Stimulated activated CD8-positive, alpha-beta memory T cell treated with anti-CD3 and anti-CD28 coated beads, Interleukin-12 subunit alpha, Interleukin-12 subunit beta, amount 100 ng/mL, for 24 hours (primary cell): ENCODE data around the gene DSCAML1.
"Not testable (repeated sequence)": the region's sequence is repeated elsewhere in the genome, so short reads cannot be mapped to it uniquely, and the experiment has no call there.

ENCODE experiments used
- DNase-seq: peaks from one replicate; pipeline ENCODE4 v3.0.0-alpha.2; 2020; ENCODE audit errors: extremely low read depth

DSCAML1 gene

DNA sequence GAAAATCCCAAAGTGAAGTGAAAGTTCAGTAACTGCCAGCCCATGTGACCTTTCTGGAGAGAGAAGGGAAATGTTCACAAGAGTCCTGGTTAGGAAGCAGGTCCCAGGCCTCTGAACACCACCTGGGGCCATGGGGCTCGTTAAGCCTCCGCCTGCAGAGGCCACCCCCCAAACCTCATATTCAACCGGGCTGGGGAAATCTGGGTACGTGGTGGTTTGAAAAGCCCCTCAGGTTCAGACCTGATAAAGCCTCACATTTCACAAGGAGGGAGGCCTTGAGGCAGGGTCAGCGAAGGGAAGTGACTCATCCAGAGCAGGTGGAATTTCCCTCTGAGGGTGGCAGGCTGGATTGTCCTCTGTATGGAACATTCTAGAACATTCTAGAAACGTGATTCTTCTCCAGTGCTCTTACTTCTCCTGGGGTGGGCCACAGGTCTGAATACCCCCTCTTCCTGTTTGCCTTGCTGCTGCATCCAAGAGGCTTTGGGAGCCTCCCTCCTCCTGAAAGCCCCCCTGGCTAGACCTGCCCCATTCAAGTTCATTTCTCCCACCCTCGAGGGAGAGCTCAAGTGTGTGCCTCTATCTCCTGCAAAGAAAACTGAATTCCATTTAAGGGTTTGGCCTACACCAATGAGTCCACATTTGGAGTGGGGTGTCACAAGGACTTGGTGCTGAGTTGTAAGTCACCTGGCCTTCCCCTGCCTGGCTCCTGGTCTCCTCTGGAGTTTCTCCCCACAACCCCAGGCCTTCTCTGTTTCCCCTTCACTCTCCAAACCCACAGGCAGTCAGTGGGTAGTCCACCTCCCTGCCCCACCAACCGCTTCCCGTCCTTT, 21.2 kb upstream of the DSCAML1 start:
- DNase-seq: no peak

DNA sequence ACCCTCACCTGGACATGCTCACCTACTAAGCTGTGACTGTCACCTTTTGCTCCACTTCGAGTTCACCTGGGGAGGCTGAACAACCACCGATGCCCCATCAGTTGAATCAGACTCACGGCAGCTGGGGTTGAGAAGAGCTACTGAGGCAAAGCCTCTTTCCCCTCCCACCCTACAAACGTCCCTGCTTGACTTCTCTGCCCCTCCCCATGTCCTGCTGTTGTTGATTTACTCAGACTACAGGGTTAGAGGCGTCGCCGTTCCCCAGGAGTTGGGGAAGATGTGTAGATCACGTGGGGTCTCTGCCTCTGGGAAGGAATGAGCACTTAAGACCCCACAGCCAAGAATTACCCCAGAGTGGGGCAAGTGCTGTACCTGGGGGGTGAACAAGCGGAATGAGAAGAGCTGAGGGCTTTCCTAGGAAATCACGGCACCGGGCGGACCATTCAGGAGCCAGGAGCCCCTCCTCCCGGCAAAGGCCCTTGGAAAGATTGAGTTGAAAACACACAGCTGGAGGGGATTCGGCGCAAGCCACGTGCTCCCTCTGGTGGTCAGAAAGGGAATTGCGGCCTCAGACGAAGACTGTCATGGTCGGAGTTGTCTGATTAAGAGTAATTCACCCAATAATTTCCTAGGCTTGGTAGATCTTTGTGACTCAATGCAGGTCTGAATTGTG, 20.5 kb upstream of the DSCAML1 start:
- DNase-seq: peak; percentile 66

- no peak for DNase-seq
Observed at GRCh38 chr11:117816846-117817367, 19.9 kb upstream of the DSCAML1 start.

- DNase-seq: no peak
Observed at GRCh38 chr11:117816151-117816741, 19.2 kb upstream of the DSCAML1 start.

- DNase-seq: peak; percentile 38
Observed at GRCh38 chr11:117815262-117815803, 18.3 kb upstream of the DSCAML1 start.

GRCh38 chr11:117814766-117815261, 17.8 kb upstream of the DSCAML1 start:
- DNase-seq: peak; percentile 39

GRCh38 chr11:117814204-117814765, 17.3 kb upstream of the DSCAML1 start:
- DNase-seq: no peak

- not testable (repeated sequence) for DNase-seq
Observed at GRCh38 chr11:117810056-117810451, 13.0 kb upstream of the DSCAML1 start.

DNA sequence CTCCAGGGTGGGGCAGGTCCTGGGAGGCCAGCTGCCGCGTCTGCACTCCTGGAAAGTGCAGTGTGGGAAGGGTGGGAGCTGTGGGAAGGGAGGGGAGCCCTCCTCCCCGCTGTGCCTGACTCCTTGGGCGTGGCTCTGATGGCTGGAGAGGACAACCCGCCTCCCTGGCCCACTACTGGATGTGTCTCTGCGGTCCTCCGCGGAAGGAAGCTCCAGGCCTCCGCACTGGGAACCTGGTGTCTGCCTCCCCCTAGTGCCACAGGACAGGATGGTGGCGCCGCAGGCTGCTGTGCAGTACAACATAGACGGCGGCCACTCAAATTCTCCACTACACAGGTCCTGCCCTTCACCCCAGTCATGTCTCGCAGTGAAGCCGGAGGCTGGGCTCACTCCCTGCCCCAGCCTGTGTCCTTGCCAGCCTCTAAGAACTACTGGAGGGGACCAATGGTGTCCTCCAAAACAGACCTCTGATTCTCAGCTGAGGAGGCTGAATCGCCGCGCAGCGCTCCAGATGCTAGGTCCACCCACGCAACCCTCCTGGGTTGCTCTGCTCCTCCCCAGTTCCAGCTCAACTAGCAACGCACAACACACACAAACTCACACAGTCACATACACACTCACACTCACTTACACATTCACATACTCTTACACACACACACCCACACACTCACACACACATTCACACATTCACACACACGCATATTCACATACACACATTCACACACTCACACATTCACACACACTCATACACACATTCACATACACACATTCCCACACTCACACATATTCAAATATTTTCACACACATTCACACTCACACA, 12.4 kb upstream of the DSCAML1 start:
- no peak for DNase-seq

DNA sequence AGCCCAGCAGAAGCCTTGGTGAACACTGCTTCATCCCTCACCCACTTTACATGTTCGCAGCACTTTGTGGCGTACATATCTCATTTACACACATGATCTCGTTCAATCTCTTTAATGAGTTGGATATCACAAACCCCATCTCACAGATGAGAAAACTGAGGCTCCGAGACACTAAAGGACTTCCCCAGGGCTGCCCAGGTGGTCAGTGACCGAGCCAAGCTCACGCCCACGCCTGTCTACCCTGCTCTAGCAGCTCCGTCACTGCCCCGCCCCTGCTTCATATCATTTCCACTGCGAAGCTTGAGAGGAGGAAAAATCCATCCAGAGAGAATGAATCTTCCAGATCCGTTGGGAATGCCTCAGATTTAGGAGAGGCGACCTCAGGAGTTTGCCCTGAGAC, 11.8 kb upstream of the DSCAML1 start:
- DNase-seq: no peak

GRCh38 chr11:117807482-117808327, 10.7 kb upstream of the DSCAML1 start:
- DNase-seq: no peak

GRCh38 chr11:117806846-117807245, 9.8 kb upstream of the DSCAML1 start:
- no peak for DNase-seq

- DNase-seq: no peak
Observed at GRCh38 chr11:117805045-117805444, 8.0 kb upstream of the DSCAML1 start.

DNA sequence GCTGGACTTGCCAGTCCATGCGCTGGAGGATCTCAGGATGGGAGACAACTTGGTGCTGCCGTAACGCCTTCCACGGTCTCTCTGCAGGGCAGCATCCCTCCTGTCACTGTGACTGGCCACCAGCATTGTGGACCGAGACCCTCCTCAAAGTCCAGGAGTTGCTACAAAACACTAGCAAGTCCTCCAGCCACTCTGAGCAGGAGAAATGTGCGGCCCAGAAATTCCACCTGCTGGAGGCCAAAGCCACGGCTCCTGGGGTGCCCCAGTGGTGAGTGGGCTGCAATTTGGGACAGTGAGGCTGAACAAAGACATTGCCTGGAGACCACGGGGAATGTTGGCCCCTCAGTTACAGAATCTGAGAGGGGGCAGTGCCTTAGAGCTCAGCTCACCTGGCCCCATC, 6.9 kb upstream of the DSCAML1 start:
- no peak for DNase-seq

GRCh38 chr11:117799634-117800033, 2.6 kb upstream of the DSCAML1 start:
- no peak for DNase-seq

DNA sequence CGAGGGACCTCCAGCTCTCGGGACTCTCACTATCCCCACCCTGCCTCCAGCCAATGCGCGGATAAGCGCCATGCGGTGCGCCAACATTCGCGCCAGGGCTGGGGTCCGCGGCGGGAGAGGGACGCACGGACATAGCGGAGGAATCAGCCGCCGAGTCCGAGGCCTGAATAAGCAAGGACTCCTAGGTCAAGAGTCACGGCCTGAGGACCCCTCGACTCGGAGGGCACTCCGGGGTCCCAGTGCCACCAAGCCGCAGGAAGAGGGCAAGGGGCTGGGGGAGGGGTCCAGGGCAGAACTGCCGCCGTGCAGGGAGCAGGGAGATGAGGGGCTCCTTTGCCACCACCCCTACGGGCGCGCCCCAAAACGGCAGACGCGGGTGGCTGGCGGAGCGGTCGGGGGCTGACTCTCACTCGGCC, 552 bp downstream of the DSCAML1 start:
- no peak for DNase-seq

GRCh38 chr11:117795638-117796455, 1.2 kb downstream of the DSCAML1 start:
- no peak for DNase-seq

- no peak for DNase-seq
Observed at GRCh38 chr11:117794772-117795629, 2.0 kb downstream of the DSCAML1 start.
